ENCODE results near the gene RAI2. TPM values are rescaled to one million over a fixed set of nuclear protein-coding genes. Genes with fewer than 3 reads are reported as not detected.
A peak's percentile ranks its signal among the peaks of the same experiment; 100 is the strongest.

RAI2 gene
- total and polyA plus RNA-seq, 2 experiments from 2014 or later: 0.83 to 0.99 TPM

DNA sequence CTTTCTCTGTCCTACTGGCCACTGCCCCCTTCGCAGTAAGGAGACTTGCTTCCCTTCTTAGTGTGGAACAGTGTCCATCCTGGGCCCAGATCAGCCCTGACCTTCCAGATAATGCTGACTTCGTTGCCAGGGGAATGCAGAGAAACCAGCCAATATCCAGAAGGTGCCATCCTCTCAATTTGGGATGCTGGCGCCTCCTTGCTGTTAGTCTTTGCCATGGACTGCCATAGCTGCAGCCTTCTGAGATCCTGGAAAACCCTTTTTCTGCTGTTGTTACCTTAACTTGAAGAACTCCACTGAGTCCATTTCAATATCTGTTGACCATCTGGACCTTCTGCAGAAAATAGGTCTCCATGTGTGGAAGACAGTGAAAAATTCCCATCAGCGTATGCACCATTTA lies 21.8 kb downstream of the RAI2 start:
- TF ChIP-seq, protein P1, sequence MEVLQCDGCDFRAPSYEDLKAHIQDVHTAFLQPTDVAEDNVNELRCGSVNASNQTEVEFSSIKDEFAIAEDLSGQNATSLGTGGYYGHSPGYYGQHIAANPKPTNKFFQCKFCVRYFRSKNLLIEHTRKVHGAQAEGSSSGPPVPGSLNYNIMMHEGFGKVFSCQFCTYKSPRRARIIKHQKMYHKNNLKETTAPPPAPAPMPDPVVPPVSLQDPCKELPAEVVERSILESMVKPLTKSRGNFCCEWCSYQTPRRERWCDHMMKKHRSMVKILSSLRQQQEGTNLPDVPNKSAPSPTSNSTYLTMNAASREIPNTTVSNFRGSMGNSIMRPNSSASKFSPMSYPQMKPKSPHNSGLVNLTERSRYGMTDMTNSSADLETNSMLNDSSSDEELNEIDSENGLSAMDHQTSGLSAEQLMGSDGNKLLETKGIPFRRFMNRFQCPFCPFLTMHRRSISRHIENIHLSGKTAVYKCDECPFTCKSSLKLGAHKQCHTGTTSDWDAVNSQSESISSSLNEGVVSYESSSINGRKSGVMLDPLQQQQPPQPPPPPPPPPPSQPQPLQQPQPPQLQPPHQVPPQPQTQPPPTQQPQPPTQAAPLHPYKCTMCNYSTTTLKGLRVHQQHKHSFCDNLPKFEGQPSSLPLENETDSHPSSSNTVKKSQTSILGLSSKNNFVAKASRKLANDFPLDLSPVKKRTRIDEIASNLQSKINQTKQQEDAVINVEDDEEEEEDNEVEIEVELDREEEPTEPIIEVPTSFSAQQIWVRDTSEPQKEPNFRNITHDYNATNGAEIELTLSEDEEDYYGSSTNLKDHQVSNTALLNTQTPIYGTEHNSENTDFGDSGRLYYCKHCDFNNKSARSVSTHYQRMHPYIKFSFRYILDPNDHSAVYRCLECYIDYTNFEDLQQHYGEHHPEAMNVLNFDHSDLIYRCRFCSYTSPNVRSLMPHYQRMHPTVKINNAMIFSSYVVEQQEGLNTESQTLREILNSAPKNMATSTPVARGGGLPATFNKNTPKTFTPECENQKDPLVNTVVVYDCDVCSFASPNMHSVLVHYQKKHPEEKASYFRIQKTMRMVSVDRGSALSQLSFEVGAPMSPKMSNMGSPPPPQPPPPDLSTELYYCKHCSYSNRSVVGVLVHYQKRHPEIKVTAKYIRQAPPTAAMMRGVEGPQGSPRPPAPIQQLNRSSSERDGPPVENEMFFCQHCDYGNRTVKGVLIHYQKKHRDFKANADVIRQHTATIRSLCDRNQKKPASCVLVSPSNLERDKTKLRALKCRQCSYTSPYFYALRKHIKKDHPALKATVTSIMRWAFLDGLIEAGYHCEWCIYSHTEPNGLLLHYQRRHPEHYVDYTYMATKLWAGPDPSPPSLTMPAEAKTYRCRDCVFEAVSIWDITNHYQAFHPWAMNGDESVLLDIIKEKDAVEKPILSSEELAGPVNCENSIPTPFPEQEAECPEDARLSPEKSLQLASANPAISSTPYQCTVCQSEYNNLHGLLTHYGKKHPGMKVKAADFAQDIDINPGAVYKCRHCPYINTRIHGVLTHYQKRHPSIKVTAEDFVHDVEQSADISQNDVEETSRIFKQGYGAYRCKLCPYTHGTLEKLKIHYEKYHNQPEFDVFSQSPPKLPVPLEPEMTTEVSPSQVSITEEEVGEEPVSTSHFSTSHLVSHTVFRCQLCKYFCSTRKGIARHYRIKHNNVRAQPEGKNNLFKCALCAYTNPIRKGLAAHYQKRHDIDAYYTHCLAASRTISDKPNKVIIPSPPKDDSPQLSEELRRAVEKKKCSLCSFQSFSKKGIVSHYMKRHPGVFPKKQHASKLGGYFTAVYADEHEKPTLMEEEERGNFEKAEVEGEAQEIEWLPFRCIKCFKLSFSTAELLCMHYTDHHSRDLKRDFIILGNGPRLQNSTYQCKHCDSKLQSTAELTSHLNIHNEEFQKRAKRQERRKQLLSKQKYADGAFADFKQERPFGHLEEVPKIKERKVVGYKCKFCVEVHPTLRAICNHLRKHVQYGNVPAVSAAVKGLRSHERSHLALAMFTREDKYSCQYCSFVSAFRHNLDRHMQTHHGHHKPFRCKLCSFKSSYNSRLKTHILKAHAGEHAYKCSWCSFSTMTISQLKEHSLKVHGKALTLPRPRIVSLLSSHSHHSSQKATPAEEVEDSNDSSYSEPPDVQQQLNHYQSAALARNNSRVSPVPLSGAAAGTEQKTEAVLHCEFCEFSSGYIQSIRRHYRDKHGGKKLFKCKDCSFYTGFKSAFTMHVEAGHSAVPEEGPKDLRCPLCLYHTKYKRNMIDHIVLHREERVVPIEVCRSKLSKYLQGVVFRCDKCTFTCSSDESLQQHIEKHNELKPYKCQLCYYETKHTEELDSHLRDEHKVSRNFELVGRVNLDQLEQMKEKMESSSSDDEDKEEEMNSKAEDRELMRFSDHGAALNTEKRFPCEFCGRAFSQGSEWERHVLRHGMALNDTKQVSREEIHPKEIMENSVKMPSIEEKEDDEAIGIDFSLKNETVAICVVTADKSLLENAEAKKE (CRISPR knock-in tag; IDR thresholded peaks at IDR 0.05): no peak
- TF ChIP-seq, protein P2, sequence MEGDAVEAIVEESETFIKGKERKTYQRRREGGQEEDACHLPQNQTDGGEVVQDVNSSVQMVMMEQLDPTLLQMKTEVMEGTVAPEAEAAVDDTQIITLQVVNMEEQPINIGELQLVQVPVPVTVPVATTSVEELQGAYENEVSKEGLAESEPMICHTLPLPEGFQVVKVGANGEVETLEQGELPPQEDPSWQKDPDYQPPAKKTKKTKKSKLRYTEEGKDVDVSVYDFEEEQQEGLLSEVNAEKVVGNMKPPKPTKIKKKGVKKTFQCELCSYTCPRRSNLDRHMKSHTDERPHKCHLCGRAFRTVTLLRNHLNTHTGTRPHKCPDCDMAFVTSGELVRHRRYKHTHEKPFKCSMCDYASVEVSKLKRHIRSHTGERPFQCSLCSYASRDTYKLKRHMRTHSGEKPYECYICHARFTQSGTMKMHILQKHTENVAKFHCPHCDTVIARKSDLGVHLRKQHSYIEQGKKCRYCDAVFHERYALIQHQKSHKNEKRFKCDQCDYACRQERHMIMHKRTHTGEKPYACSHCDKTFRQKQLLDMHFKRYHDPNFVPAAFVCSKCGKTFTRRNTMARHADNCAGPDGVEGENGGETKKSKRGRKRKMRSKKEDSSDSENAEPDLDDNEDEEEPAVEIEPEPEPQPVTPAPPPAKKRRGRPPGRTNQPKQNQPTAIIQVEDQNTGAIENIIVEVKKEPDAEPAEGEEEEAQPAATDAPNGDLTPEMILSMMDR (conservative IDR thresholded peaks at IDR 0.05; ENCODE audit: low read depth in 2 of 2): peak; percentile 50 to 60
- Histone ChIP-seq H3K36me3 (ENCODE audit: insufficient read depth) (no peaks in the 10 kb centered on the region), H3K79me2 (replicated peaks; ENCODE audit: insufficient read depth) (no peaks in the 10 kb centered on the region), H3K27me3 (ENCODE audit: insufficient read depth) (no peaks in the 10 kb centered on the region), H4K20me1 (replicated peaks; ENCODE audit: insufficient read depth) (no peaks in the 10 kb centered on the region), H3K4me2 (no peak overlapping the region), H3K4me3 (no peak overlapping the region), H3K9me2 (ENCODE audit: insufficient read depth) (no peaks in the 10 kb centered on the region), H3K4me1 (ENCODE audit: insufficient read depth) (peaks cover 3% of the 10 kb centered on the region; the same call in 1 of the 2 replicates), H3K27ac (ENCODE audit: low read depth) (no peak overlapping the region), H3F3A (replicated peaks; ENCODE audit: low read depth) (no peaks in the 10 kb centered on the region), H2AFZ (no peak overlapping the region)
- Mint-ChIP-seq H3K27me3 (ENCODE audit: insufficient read depth, low read depth, poor library complexity) (peaks cover 9% of the 10 kb centered on the region), H3K4me1 (peaks cover 12% of the 10 kb centered on the region), H3K27ac (no peak overlapping the region), H3K4me3 (no peak overlapping the region), H3K36me3 (ENCODE audit: low read depth) (no peaks in the 10 kb centered on the region), H3K9me3 (no peaks in the 10 kb centered on the region)
- peak; percentile 12 for DNase-seq (ENCODE audit: low spot score)
- ATAC-seq: peak; percentile 38

DNA sequence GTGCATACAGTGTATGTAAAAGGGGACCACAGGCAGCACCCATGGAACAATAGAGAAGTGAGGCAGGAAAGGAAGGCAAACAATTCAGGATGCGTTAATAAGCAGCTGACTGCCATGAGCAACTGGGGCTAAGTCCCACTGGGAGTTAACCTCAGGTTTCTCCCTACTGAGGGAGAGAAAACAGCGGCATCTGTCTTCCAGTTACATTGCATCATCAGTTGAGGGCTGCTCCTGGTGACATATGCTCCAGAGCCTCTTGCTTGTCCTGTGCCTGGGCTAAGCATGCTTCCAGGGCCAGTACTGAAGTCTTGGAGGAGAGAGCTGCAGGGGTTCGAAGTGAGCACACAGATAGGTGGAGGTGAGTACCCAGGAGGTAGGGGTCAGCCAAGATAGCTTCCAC lies 24.3 kb downstream of the RAI2 start:
- DNase-seq (ENCODE audit: low spot score): no peak
- TF ChIP-seq, protein P3, sequence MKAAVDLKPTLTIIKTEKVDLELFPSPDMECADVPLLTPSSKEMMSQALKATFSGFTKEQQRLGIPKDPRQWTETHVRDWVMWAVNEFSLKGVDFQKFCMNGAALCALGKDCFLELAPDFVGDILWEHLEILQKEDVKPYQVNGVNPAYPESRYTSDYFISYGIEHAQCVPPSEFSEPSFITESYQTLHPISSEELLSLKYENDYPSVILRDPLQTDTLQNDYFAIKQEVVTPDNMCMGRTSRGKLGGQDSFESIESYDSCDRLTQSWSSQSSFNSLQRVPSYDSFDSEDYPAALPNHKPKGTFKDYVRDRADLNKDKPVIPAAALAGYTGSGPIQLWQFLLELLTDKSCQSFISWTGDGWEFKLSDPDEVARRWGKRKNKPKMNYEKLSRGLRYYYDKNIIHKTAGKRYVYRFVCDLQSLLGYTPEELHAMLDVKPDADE (IDR thresholded peaks at IDR 0.05): no peak
- H3K27me3 ChIP-seq (ENCODE audit: insufficient read depth): no peaks in the 10 kb centered on the region
- H3K36me3 ChIP-seq (ENCODE audit: insufficient read depth): no peaks in the 10 kb centered on the region
- Mint-ChIP-seq H3K36me3 (ENCODE audit: low read depth) (no peaks in the 10 kb centered on the region), H3K4me1 (peaks cover 19% of the 10 kb centered on the region), H3K27ac (no peak overlapping the region), H3K4me3 (no peak overlapping the region), H3K9me3 (no peaks in the 10 kb centered on the region), H3K27me3 (ENCODE audit: insufficient read depth, low read depth, poor library complexity) (peaks cover 9% of the 10 kb centered on the region)
- no peak overlapping the region for H3K4me2 ChIP-seq
- no peak overlapping the region for H3K27ac ChIP-seq (ENCODE audit: low read depth)
- ATAC-seq: no peak
- H3F3A ChIP-seq (replicated peaks; ENCODE audit: low read depth): no peaks in the 10 kb centered on the region
- no peaks in the 10 kb centered on the region for H3K9me2 ChIP-seq (ENCODE audit: insufficient read depth)
- H3K79me2 ChIP-seq (replicated peaks; ENCODE audit: insufficient read depth): no peaks in the 10 kb centered on the region
- H3K4me1 ChIP-seq (ENCODE audit: insufficient read depth): peaks cover 3% of the 10 kb centered on the region; the same call in 1 of the 2 replicates
- no peaks in the 10 kb centered on the region for H4K20me1 ChIP-seq (replicated peaks; ENCODE audit: insufficient read depth)
- no peak overlapping the region for H3K4me3 ChIP-seq
- no peak overlapping the region for H2AFZ ChIP-seq
